Stimulated activated memory B cell treated with anti-CD40 and anti-IgM and Interleukin-4, amounts not matched to agents 10 μg/mL and 1 μg/mL and 100 μg/mL, for 72 hours (primary cell): ENCODE measurements around the gene ZNF266.

Source experiments
- ATAC-seq: fragments of 150-1000 bp; cut with Tn5 transposase; 2 replicates; pipeline ENCODE4 v1.10.0; 2021
- H3K27ac Mint-ChIP-seq: one replicate; pipeline ENCODE4 v1.8.0; 2022; ENCODE audit warnings: mild to moderate bottlenecking, mixed read lengths
- H3K27me3 Mint-ChIP-seq: one replicate; pipeline ENCODE4 v1.8.0; 2022; ENCODE audit warnings: mixed read lengths
- H3K36me3 Mint-ChIP-seq: one replicate; pipeline ENCODE4 v1.8.0; 2022; ENCODE audit warnings: mixed read lengths
- H3K4me1 Mint-ChIP-seq: one replicate; pipeline ENCODE4 v1.8.0; 2022; ENCODE audit warnings: mixed read lengths
- H3K4me3 Mint-ChIP-seq: one replicate; pipeline ENCODE4 v1.8.0; 2022; ENCODE audit warnings: mild to moderate bottlenecking, moderate library complexity, mixed read lengths
- H3K9me3 Mint-ChIP-seq: one replicate; pipeline ENCODE4 v1.8.0; 2022; ENCODE audit warnings: mixed read lengths

ZNF266 gene

GRCh38 chr19:9435279-9436268, at the start of gene ZNF266:
Gene ZNF266, minus strand, starts transcription at chr19:9435573. Its CDS starts 15,484 bp downstream, at chr19:9420089.
- H3K4me3 Mint-ChIP-seq, result peak within 1 kb of the TSS; percentile 96
- H3K27ac Mint-ChIP-seq, result peak within 1 kb of the TSS; percentile 99
- H3K4me1 Mint-ChIP-seq, result peaks cover 31% of the 10 kb centered on the region
- H3K36me3 Mint-ChIP-seq, result peaks cover 44% of the 10 kb centered on the region
- H3K9me3 Mint-ChIP-seq, result peaks cover 4% of the 10 kb centered on the region
- H3K27me3 Mint-ChIP-seq, result no peaks in the 10 kb centered on the region
- peak; percentile 97 for ATAC-seq

DNA sequence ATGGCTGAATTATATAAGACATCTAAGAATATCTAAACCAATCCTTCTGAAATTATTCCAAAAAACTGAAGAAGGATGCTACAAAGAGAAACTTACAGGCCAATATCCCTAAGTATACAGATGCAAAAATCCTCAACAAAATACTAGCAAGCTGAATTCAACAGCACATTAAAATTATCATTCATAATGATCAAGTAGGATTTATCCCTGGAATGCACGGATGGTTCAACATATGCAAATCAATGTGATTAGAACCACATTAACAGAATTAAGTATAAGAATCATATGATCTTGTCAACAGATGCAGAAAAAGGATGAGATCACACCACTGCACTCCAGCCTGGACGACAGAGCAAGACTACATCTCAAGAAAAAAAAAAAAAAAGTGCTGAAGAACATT, 49.8 kb upstream of the ZNF266 start:
- no peaks in the 10 kb centered on the region for H3K4me1 Mint-ChIP-seq
- H3K27ac Mint-ChIP-seq, result no peak overlapping the region
- ATAC-seq, result no peak
- peaks cover 25% of the 10 kb centered on the region for H3K9me3 Mint-ChIP-seq
- H3K27me3 Mint-ChIP-seq, result no peaks in the 10 kb centered on the region
- H3K36me3 Mint-ChIP-seq, result no peaks in the 10 kb centered on the region
- no peak overlapping the region for H3K4me3 Mint-ChIP-seq

DNA sequence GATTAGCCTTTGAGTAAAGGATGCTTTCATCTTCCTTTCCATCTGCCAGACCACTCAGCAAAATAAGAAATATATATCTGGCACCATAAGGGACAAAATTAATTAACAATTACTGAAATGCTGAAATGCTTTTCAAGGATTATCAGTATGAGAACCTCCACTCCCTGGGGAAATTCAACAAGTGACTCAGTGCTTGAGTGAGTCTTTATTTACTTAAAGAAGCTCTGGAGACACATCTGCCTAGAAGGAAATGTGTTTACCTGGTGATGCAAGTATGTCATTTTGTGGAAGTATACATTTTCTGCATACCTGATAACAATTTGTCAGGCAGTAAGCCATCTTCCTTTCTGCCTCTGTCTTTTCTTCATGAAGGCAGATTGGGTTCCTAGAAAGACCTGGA, 39.6 kb upstream of the ZNF266 start:
- Mint-ChIP-seq H3K27ac (no peak overlapping the region), H3K4me1 (no peaks in the 10 kb centered on the region), H3K27me3 (no peaks in the 10 kb centered on the region), H3K9me3 (peaks cover 39% of the 10 kb centered on the region), H3K4me3 (no peak overlapping the region), H3K36me3 (peaks cover 21% of the 10 kb centered on the region)
- no peak for ATAC-seq

DNA sequence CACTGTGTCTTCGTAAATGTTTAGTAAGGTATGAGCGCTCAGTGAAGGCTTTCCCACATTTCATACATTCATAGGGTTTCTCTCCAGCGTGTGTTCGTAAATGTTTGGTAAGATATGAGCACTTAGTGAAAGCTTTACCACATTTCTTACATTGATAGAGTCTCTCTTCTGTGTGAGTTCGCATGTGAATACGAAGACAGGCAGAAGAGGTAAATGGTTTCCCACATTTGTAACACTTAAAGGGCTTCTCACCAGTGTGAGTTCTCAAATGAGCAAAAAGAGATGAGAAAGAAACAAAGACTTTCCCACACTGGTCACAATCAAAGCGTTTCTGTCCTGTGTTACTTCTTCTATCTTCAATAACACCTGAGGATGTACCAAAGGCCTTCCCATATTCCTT, 31.8 kb upstream of the ZNF266 start:
- ATAC-seq, result no peak
- peaks cover 6% of the 10 kb centered on the region for H3K9me3 Mint-ChIP-seq
- no peaks in the 10 kb centered on the region for H3K4me1 Mint-ChIP-seq
- H3K27ac Mint-ChIP-seq, result no peak overlapping the region
- H3K36me3 Mint-ChIP-seq, result no peaks in the 10 kb centered on the region
- no peaks in the 10 kb centered on the region for H3K27me3 Mint-ChIP-seq
- H3K4me3 Mint-ChIP-seq, result no peak overlapping the region

GRCh38 chr19:9461938-9462337, 26.6 kb upstream of the ZNF266 start:
- H3K4me1 Mint-ChIP-seq, result no peaks in the 10 kb centered on the region
- no peak overlapping the region for H3K27ac Mint-ChIP-seq
- H3K27me3 Mint-ChIP-seq, result no peaks in the 10 kb centered on the region
- ATAC-seq, result no peak
- H3K9me3 Mint-ChIP-seq, result peaks cover 10% of the 10 kb centered on the region
- H3K36me3 Mint-ChIP-seq, result peaks cover 5% of the 10 kb centered on the region
- no peak overlapping the region for H3K4me3 Mint-ChIP-seq

DNA sequence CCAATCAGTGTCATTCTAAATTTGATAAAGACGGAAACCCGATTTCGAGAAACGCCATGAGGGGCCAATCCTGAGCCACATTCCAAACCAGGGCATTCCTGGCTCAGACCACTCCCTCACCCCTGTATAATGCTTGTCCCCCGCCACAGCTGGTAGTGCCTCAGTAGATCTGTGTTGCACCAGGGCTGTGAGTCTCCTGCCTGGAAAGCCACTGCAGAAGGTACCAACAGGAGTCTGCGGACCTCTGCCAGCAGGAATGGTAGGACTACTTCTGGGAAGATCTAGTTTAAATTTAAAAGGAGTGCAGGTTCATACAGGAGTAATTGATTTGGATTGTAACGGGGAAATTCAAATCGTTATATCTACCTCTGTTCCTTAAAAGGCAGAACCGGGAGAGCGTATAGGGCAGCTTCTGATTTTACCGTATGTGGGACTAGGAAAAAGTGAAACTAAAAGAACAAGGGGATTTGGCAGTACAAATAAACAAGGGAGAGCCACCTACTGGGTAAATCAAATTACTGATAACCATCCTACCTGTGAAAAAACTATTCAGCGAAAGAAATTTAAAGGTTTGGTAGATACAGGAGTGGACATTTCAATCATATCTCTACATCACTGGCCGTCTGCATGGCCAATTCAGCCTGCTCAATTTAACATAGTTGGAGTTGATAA, 20.8 kb upstream of the ZNF266 start:
- H3K27me3 Mint-ChIP-seq, result no peaks in the 10 kb centered on the region
- peaks cover 13% of the 10 kb centered on the region for H3K36me3 Mint-ChIP-seq
- H3K4me1 Mint-ChIP-seq, result no peaks in the 10 kb centered on the region
- H3K9me3 Mint-ChIP-seq, result peaks cover 35% of the 10 kb centered on the region
- H3K4me3 Mint-ChIP-seq, result no peak overlapping the region
- no peak overlapping the region for H3K27ac Mint-ChIP-seq
- no peak for ATAC-seq

DNA sequence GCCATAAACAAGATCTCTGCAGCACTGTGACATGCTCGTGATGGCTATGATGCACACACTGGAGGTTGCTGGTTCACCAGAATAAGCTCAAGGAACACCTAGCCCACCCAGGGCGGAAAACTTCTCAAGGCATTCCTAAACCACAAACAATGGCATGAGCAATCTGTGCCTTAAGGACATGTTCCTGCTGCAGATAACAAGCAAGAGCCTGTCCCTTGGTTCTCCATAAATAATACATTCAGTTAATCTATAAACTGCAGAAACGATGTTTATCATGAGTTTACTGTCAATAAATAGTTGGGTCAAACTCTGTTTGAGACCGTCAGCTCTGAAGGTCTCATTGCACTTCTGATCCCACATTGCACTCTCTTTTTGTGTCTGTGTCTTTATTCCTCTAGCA, 18.6 kb upstream of the ZNF266 start:
- Mint-ChIP-seq H3K4me3 (no peak overlapping the region), H3K36me3 (peaks cover 8% of the 10 kb centered on the region), H3K9me3 (peaks cover 38% of the 10 kb centered on the region), H3K27ac (no peak overlapping the region), H3K27me3 (no peaks in the 10 kb centered on the region), H3K4me1 (no peaks in the 10 kb centered on the region)
- no peak for ATAC-seq

- Mint-ChIP-seq H3K36me3 (peaks cover 34% of the 10 kb centered on the region), H3K9me3 (peaks cover 25% of the 10 kb centered on the region), H3K27ac (no peak overlapping the region)
Measured at GRCh38 chr19:9445037-9445436, 9.7 kb upstream of the ZNF266 start.

DNA sequence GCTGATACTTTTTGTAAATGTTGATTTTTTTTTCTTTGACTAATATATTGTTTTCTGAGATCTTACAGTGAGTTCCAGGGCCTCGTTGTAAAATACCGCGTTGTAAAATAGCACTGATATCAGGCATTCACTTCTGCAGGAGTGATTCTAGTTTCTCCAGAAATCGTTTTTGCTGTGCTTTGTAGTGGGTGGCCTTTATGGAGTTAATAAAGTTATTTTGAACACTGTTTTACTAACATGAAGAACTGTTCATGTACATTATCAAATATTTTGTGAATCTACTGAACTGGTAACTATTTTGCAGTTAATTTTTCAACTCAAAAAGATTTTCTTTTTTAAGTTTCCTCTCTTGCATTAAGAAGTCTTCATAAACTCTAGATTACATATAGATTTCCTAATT, 985 bp upstream of the ZNF266 start:
- Mint-ChIP-seq H3K4me3 (peak overlapping the region; percentile 96), H3K4me1 (peaks cover 27% of the 10 kb centered on the region), H3K27me3 (no peaks in the 10 kb centered on the region), H3K9me3 (peaks cover 4% of the 10 kb centered on the region), H3K36me3 (peaks cover 39% of the 10 kb centered on the region), H3K27ac (peak overlapping the region; percentile 99)
- ATAC-seq, result no peak

More at GRCh38 chr19:9445037-9445436, 9.7 kb upstream of the ZNF266 start:
- no peak for ATAC-seq
- Mint-ChIP-seq H3K4me3 (no peak overlapping the region), H3K27me3 (no peaks in the 10 kb centered on the region), H3K4me1 (no peaks in the 10 kb centered on the region)

- Mint-ChIP-seq H3K4me1 (peaks cover 46% of the 10 kb centered on the region), H3K9me3 (peaks cover 8% of the 10 kb centered on the region), H3K27ac (no peak overlapping the region), H3K4me3 (no peak overlapping the region), H3K36me3 (peaks cover 73% of the 10 kb centered on the region), H3K27me3 (no peaks in the 10 kb centered on the region)
- no peak for ATAC-seq
Measured at GRCh38 chr19:9431475-9431874, 3.9 kb downstream of the ZNF266 start.

DNA sequence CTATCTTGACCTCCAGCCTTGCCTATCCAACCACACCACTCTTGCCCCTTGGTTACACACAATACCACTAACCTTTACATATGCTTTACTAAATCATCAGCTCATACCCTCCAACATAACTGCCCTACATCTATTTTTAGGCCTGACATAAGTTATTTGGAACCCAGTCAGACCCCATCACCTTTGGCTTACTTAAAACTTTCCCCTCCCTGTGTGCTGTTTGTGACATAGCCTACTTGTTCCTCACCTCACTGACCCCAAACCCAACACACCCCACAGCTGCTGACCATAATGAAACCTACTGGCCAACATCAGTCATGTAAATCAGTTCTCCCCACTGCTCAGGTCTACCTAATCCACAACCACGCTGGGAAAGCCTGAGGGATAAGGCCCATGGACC, 4.9 kb downstream of the ZNF266 start:
- Mint-ChIP-seq H3K36me3 (peaks cover 83% of the 10 kb centered on the region), H3K4me3 (no peak overlapping the region), H3K9me3 (peaks cover 8% of the 10 kb centered on the region), H3K27ac (no peak overlapping the region), H3K4me1 (peaks cover 36% of the 10 kb centered on the region), H3K27me3 (no peaks in the 10 kb centered on the region)
- ATAC-seq, result no peak

GRCh38 chr19:9427941-9428340, 7.4 kb downstream of the ZNF266 start:
- Mint-ChIP-seq H3K36me3 (peaks cover 97% of the 10 kb centered on the region), H3K4me1 (peaks cover 25% of the 10 kb centered on the region), H3K9me3 (peaks cover 14% of the 10 kb centered on the region), H3K27me3 (no peaks in the 10 kb centered on the region), H3K4me3 (no peak overlapping the region), H3K27ac (no peak overlapping the region)
- ATAC-seq, result no peak

- no peak for ATAC-seq
- no peaks in the 10 kb centered on the region for H3K4me1 Mint-ChIP-seq
- H3K27me3 Mint-ChIP-seq, result no peaks in the 10 kb centered on the region
- H3K36me3 Mint-ChIP-seq, result peaks cover 76% of the 10 kb centered on the region
- H3K27ac Mint-ChIP-seq, result no peak overlapping the region
- H3K4me3 Mint-ChIP-seq, result no peak overlapping the region
- H3K9me3 Mint-ChIP-seq, result peaks cover 30% of the 10 kb centered on the region
Measured at GRCh38 chr19:9413240-9413954, 22.0 kb downstream of the ZNF266 start.

DNA sequence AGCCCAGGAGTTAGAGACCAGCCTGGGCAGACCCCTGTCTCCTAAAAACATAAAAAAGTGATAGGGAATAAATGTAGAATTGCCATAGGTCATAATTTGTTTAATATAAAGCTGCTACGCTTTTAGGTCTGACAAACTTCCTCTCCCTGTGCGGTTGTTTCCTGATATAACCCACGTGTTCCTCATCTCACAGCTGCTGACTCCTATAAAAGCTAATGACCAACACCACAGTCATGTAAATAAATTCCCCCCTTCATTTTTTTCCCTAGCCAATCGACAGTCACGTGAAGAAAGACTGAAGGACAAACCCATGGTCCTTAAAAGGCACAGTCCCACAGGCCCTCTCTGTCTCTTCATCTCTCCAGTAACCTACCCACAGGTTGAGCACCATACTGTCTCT, 27.5 kb downstream of the ZNF266 start:
- Mint-ChIP-seq H3K4me3 (peak overlapping the region; percentile 19), H3K4me1 (peaks cover 11% of the 10 kb centered on the region), H3K27ac (no peak overlapping the region), H3K36me3 (peaks cover 62% of the 10 kb centered on the region), H3K9me3 (peaks cover 33% of the 10 kb centered on the region), H3K27me3 (no peaks in the 10 kb centered on the region)
- ATAC-seq, result no peak

DNA sequence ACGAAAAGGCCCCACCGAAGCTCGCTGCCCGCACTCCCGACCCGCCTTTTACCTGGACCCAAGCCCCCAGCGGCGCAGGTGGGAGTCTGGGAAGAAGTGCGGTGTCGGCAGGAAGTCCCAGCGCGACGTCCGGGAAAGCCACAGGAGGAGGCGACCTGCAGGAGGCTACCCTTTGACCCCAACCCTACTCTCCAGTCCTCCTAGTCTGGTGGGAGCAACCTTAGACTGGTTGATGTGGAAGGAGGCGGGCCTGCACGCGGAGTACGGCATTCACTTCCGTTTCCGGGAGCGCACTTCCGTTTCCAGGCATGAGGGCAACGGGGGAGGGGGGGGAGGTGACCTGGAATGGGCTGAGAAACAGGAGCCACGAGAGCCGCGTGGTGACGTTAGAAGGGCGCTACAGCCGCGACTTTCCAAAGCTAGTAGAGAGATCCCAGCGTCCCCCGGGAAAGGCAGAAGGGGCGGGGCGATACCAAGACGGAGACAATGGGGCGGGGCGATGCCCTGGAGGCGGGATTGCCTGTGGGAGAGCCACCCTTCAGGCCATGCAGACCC, 28.5 kb downstream of the ZNF266 start:
- Mint-ChIP-seq H3K36me3 (peaks cover 55% of the 10 kb centered on the region), H3K27ac (no peak overlapping the region), H3K9me3 (peaks cover 31% of the 10 kb centered on the region)

More for the DNA sequence above, 28.5 kb downstream of the ZNF266 start:
- peak; percentile 76 for ATAC-seq
- Mint-ChIP-seq H3K4me3 (peak overlapping the region; percentile 81), H3K27me3 (no peaks in the 10 kb centered on the region), H3K4me1 (peaks cover 11% of the 10 kb centered on the region)
